Measurements from ENCODE around the gene ADK.

DNA sequence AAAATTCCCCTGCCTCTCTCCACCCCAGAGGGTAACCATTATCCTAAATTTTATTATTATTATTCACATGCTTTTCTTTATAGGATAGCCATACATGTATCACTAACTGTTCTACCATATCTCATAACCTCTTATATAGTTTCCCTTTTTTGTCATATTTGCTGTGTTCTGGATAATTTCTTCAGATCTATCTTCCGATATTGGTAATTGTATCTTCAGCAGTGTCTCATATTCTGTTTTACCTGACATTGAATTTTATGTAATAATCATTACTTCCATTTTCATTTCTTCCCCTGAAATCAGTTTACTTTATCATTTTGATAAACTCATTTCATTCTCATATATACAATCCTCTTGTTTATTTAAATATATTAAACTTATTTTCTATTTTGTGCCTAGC, 273.5 kb downstream of the ADK start:
- no peak for TF ChIP-seq CTCF (conservative IDR thresholded peaks at IDR 0.05; ENCODE audit: low read depth in 2 of 2)
- TF ChIP-seq, protein P1, sequence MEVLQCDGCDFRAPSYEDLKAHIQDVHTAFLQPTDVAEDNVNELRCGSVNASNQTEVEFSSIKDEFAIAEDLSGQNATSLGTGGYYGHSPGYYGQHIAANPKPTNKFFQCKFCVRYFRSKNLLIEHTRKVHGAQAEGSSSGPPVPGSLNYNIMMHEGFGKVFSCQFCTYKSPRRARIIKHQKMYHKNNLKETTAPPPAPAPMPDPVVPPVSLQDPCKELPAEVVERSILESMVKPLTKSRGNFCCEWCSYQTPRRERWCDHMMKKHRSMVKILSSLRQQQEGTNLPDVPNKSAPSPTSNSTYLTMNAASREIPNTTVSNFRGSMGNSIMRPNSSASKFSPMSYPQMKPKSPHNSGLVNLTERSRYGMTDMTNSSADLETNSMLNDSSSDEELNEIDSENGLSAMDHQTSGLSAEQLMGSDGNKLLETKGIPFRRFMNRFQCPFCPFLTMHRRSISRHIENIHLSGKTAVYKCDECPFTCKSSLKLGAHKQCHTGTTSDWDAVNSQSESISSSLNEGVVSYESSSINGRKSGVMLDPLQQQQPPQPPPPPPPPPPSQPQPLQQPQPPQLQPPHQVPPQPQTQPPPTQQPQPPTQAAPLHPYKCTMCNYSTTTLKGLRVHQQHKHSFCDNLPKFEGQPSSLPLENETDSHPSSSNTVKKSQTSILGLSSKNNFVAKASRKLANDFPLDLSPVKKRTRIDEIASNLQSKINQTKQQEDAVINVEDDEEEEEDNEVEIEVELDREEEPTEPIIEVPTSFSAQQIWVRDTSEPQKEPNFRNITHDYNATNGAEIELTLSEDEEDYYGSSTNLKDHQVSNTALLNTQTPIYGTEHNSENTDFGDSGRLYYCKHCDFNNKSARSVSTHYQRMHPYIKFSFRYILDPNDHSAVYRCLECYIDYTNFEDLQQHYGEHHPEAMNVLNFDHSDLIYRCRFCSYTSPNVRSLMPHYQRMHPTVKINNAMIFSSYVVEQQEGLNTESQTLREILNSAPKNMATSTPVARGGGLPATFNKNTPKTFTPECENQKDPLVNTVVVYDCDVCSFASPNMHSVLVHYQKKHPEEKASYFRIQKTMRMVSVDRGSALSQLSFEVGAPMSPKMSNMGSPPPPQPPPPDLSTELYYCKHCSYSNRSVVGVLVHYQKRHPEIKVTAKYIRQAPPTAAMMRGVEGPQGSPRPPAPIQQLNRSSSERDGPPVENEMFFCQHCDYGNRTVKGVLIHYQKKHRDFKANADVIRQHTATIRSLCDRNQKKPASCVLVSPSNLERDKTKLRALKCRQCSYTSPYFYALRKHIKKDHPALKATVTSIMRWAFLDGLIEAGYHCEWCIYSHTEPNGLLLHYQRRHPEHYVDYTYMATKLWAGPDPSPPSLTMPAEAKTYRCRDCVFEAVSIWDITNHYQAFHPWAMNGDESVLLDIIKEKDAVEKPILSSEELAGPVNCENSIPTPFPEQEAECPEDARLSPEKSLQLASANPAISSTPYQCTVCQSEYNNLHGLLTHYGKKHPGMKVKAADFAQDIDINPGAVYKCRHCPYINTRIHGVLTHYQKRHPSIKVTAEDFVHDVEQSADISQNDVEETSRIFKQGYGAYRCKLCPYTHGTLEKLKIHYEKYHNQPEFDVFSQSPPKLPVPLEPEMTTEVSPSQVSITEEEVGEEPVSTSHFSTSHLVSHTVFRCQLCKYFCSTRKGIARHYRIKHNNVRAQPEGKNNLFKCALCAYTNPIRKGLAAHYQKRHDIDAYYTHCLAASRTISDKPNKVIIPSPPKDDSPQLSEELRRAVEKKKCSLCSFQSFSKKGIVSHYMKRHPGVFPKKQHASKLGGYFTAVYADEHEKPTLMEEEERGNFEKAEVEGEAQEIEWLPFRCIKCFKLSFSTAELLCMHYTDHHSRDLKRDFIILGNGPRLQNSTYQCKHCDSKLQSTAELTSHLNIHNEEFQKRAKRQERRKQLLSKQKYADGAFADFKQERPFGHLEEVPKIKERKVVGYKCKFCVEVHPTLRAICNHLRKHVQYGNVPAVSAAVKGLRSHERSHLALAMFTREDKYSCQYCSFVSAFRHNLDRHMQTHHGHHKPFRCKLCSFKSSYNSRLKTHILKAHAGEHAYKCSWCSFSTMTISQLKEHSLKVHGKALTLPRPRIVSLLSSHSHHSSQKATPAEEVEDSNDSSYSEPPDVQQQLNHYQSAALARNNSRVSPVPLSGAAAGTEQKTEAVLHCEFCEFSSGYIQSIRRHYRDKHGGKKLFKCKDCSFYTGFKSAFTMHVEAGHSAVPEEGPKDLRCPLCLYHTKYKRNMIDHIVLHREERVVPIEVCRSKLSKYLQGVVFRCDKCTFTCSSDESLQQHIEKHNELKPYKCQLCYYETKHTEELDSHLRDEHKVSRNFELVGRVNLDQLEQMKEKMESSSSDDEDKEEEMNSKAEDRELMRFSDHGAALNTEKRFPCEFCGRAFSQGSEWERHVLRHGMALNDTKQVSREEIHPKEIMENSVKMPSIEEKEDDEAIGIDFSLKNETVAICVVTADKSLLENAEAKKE (CRISPR knock-in tag; IDR thresholded peaks at IDR 0.05), result no peak
